ENCODE results near the gene CTNNA2.

Gene CTNNA2

GRCh38 chr2:80244905-80245584 is 732.2 kb downstream of the CTNNA2 start:
- no peak for DNase-seq

DNA sequence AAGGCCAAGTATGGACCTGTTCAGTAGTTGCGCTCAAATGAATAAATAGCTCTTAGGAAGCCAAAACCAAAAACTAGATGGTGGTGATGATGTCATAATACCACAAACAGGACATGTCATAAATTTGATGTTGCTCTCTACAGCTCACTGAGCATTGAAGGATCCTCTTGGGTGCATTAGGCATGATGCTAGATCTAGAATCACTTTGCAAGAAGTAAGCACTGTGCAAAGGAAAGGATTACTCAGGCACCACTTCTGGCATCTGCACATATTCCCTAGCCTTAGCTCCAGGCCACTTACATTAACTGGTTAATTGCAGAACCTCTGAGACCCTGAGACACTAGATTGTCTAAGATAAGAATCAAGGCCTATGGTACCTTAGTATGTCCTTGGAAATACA is 733.7 kb downstream of the CTNNA2 start:
- no peak for DNase-seq

GRCh38 chr2:80247339-80247738 is 734.5 kb downstream of the CTNNA2 start:
- DNase-seq: no peak

- DNase-seq: no peak
Measured at GRCh38 chr2:80248146-80248545, 735.3 kb downstream of the CTNNA2 start.

- no peak for DNase-seq
Measured at GRCh38 chr2:80252294-80252986, 739.6 kb downstream of the CTNNA2 start.

DNA sequence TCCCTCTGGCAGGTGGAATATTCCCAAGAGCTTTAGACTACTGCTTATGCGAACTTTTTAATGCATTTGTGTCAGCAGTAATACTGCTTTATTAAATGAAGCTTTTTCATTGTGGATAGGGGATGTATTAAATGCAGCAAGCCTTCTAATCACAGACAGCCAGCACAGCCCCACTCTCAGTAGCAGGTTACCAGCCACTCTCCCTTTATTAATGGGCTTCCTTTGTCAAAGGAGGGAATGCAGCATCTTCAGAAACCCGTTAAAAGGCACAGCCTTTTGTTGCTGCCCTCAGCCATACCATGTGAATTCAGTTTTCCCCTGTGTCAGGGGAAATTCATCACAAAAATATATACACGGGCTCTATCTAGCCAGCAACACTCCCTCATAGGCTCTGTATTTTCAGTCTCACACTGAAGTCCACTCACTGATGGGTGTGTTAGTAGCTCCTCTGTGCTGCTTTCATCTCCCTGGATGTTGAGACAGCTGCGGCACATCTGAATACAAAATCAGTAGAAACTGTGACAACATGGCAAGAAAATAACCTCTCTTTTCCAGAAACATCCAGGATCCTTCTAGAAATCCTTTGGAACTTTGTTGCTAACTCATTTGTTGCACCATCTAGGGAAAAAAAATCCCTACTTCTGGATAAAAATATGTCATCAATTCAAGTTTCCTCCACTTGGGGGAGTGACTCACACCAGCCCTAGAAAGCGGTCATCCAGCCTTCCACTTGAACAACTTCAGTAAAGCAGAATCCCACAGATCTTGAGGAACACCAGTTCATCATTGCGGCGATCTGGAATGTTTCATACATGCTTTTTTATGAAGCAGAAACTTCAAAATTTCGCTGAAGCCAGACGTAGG is 743.3 kb downstream of the CTNNA2 start:
- DNase-seq: no peak

DNA sequence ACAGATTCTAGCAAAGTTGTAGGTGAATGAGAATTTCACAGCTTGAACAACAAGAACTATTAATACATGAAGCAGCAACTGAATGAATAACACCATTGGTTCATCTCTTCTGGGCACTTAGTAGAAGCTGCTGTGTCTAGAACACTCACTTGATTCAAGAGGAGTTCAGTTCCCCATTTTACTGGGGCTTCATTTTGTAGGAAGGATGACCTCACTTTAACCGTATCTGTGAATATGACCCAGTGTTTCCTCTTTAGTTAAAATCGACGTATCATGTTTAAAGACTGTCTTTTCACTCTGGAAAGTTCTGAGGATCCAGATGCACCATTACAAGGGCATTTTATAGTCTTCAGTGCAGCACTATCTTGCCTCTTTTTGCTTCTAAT is 743.9 kb downstream of the CTNNA2 start:
- no peak for DNase-seq

DNA sequence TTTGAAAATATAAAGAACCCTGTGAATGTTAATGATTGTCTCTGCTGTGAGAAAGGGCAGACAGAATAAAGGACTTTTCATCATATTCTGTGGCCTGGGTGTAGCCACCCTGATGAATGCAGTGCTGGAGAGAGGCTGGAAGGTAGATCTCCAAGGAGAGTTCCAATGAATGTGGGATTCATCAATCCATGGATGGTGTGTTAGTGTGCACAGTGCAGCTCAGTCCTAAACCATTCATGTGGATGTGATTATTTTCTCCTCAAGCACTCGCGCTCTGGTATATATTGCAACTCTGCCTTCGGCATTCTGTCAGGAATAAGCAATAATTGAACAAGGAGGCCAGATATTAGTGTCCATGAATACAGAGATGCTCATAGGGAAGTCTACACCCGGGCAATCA is 744.6 kb downstream of the CTNNA2 start:
- no peak for DNase-seq

- no peak for DNase-seq
Measured at GRCh38 chr2:80258341-80258740, 745.5 kb downstream of the CTNNA2 start.

DNA sequence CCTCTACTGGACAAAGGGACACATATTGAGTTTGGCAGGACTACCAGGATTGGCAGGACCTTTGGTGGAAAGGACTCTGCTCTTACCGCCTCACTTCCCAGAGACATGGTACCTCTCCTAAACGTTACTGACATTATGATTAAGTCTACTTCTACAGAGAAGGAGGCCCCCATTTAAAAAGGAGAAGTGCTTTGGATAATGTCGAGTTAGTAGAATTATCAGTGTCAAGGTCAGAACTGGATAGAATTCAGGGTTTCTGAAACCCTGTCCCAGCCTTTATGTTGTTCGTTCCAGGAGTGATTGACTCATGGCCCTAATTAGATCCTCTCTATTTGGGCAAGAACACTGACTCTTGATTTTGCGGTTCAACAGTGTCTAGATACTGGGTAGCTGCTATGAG is 745.9 kb downstream of the CTNNA2 start:
- no peak for DNase-seq

DNA sequence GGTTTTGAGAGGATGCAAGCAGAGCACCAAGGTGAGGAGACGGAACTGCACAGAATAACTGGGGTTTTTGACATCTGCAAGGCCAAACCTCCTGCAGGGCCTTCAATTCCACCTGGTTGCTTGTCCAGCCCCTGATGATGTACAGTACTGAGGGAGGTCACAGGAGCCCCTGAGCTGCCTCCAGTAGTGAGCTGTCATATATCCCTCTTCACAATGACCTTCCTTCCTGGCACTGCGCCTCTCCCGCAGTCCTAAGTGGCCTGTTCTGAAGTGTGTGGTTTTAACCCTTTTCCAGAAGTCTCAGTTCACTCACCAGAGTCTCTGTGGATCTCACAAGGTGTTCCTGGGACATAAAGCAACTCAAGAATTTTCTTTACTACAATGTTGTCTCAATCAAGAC is 746.4 kb downstream of the CTNNA2 start:
- no peak for DNase-seq

DNA sequence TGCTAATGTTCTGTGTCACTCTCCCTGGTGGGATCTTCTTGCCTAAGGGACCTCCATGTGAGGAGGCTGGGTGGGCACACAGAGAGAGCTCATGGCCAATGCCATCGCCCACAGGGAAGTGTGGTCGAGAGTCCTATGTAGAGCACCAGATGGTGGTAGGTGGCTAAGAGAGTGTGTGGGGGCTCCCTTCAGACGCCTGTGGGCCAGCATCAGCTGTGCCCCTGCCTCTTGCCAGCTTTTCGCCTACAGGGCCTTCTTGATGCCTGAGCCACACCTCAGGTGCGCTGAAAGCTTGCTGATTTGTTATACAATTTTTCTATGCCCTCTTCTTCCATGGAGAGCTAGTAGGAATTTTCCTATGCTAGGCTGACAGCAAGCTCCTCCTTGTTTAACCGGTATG is 753.4 kb downstream of the CTNNA2 start:
- DNase-seq: no peak

GRCh38 chr2:80269806-80270205 is 757.0 kb downstream of the CTNNA2 start:
- no peak for DNase-seq

DNA sequence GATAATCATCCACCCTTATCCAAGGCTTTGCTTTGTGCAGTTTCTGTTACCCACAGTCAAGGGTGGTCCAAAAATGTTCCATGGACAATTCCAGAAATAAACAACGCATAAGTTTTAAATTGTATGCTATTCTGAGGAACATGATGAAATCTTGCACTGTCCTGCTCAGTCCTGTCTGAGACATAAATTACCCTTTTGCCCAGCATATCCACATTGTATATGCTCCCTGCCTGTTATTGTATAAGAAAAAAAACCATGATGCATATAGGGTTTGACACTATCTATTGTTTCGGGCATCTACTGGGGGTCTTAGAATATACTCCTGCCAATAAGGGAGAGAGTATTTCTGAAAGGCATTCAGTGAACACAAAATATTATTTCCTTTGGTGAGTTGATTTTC is 767.7 kb downstream of the CTNNA2 start:
- DNase-seq: no peak

DNA sequence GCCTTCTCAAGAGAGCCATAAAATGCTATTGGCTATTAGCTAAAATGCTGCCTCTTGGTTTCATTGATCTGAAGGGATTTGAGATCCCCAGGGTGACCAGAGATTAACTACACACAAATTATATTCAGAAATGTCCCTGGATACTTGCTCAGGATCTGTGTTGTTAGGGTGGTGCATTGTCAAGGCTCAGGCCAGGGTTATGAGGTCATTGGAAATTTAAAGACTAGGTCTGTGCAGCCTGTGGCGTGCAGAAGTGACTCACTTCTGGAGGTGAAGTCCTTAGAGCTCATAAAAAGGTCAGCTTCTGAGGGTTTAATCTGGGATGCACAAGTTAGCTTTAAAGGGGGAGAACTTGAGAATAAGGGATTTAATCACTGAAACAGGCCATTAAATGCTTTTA is 768.2 kb downstream of the CTNNA2 start:
- no peak for DNase-seq

DNA sequence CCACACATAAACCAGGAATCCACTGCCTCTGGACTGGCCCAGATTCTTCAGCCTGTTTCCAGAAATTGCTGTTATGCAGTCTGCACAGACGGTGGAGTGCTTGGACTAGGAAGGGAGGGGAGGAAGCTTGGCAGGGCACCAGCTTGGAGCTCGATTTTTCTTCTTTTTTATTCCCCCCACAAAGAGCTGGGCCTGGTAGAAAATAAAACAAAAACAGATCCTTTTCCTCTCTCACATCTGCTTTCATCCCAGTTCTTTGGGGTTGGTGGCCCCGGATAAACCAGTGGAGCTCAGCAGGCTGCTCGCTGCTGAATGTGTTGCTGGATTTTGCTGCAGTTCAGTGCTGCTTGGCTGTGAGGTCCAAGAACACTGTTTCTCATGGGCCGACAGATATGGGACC is 775.7 kb downstream of the CTNNA2 start:
- no peak for DNase-seq

DNA sequence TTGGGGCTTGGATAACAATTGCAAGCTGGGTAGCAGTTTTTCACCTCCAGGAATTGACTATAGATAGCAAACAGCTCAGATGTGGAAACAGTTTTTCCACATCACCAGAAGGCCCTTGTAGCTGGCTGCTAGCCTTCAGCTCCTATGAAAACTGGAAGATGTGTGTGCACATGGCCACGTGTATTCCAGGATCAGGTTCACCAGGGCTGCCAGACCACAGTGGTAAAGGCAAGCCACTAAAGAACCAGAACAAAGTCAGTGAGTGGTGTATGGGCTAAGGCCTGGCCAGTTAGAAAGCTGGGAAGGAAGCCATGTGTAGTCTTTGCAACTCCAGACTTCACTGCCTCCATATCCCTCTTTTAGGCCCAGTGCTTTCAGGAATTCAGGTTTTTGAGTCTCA is 778.8 kb downstream of the CTNNA2 start:
- DNase-seq: no peak

- DNase-seq: no peak
Measured at GRCh38 chr2:80292474-80292873, 779.6 kb downstream of the CTNNA2 start.

DNA sequence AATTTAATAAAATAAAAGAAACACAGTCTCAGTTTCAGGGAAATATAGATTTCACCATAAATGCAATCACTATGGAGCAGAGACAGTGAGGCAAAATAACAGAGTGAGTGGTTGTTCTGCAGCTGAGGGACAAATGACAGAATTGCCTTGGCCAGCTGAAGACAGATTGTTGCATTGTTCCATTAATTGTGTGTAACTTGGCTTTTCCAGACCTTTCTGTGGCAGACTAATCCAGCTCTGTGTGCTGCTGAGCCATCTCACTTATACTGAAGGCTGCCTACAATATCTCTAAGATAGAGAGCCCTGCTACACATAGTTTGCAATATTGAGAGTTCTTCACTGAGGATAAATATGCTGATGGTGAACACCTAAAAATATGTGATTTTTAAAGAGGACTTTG is 780.2 kb downstream of the CTNNA2 start:
- DNase-seq: no peak

DNA sequence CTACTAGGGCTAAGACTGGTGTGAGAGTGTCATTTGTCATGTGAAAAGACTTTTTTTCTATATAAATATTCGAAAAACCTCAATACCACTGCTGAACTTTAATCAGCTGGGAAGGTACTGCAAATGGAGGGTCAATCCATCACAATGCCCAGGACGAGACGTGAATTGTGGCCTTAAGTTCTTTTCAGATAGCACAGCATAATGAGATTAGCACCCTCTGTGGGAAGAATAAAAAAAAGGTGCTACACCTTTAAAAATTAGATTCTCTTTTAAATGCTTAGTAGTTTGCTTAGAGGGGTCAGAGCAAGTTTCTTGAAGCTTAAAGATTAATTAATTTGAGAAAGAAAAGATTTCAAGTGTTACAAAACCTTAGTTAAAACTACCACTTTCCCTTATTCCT is 786.1 kb downstream of the CTNNA2 start:
- no peak for DNase-seq

GRCh38 chr2:80299661-80300060 is 786.8 kb downstream of the CTNNA2 start:
- no peak for DNase-seq

DNA sequence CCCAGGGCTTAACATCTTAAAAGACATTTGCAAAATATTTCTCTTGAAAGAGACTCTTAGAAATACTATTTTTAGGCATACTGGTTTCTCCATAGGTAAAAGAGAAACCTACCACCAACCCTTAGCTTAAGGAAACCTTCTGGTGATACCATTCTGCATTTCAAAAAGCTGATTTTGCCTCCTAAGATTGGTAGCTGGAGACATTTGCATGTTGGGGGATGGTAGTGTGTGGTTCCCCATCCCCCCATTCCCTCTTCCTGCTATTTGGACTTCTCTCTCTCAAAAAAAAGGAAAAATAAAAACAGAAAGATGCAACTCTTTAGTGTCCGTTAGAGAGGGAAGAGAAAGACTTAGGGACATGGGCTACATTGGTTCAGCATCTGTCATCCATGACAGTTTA is 787.5 kb downstream of the CTNNA2 start:
- no peak for DNase-seq

- no peak for DNase-seq
Measured at GRCh38 chr2:80300954-80301353, 788.1 kb downstream of the CTNNA2 start.

GRCh38 chr2:80302001-80302313 is 789.1 kb downstream of the CTNNA2 start:
- DNase-seq: no peak

All from GOT3 (cell line).